ENCODE results near the gene HES5.

DNA sequence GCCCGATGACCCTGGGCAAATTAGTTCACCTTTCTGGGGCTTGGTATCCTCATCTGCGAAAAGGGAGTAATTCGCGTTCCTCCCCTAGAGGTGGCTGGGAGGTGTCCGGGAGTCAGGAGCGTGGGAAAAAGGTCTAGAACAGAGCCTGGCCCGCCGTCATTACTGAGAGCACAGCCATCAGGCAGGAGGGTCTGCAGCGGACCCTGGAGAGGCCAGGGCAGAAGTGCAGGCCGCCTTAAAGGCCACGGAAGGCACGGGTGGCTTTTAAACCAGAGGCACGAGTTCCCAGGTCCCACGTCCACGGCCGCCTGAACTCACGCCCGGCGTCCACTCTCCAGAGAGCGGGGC lies 4.5 kb downstream of the HES5 start:
- TF ChIP-seq, protein P1, sequence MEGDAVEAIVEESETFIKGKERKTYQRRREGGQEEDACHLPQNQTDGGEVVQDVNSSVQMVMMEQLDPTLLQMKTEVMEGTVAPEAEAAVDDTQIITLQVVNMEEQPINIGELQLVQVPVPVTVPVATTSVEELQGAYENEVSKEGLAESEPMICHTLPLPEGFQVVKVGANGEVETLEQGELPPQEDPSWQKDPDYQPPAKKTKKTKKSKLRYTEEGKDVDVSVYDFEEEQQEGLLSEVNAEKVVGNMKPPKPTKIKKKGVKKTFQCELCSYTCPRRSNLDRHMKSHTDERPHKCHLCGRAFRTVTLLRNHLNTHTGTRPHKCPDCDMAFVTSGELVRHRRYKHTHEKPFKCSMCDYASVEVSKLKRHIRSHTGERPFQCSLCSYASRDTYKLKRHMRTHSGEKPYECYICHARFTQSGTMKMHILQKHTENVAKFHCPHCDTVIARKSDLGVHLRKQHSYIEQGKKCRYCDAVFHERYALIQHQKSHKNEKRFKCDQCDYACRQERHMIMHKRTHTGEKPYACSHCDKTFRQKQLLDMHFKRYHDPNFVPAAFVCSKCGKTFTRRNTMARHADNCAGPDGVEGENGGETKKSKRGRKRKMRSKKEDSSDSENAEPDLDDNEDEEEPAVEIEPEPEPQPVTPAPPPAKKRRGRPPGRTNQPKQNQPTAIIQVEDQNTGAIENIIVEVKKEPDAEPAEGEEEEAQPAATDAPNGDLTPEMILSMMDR (optimal IDR thresholded peaks at IDR 0.05 in 1 of 3, IDR thresholded peaks at IDR 0.05 in 1 of 3, conservative IDR thresholded peaks at IDR 0.05 in 1 of 3; ENCODE audit: extremely low read depth in 1 of 3, insufficient read depth in 2 of 3, low read length in 3 of 3) = no peak
- no peak for TF ChIP-seq EZH2 (IDR thresholded peaks at IDR 0.05; ENCODE audit: low read length)

Measured in keratinocyte (primary cell).